Stimulated activated CD4-positive, alpha-beta T cell treated with anti-CD3 and anti-CD28 coated beads, Interleukin-2, amount 100 ng/mL, for 24 hours (primary cell): ENCODE results near the gene RHBDD2.

Source experiments
- DNase-seq, 2 donors: peaks; one replicate each; pipeline ENCODE4 v3.0.0-alpha.2; 2020

RHBDD2 gene

GRCh38 chr7:75920431-75921161, 41.8 kb downstream of the RHBDD2 start:
- DNase-seq = peak; percentile 30 to 46

DNA sequence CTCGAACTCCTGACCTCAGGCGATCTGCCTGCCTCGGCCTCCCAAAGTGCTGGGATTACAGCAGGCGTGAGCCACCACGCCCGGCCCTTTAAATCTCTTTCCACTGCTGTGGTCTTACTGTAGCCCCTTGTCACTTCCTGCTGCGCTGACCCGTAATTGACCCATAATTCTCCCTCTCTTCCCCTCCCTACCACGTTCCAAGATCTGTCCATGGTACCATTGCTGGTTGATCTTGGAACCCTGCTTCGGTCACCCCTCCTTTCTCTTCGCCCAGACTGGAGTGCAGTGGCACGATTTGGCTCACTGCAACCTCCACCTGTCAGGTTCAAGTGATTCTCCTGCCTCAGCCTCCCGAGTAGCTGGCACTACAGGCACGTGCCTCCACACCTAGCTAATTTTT, 42.6 kb downstream of the RHBDD2 start:
- DNase-seq = no peak

DNA sequence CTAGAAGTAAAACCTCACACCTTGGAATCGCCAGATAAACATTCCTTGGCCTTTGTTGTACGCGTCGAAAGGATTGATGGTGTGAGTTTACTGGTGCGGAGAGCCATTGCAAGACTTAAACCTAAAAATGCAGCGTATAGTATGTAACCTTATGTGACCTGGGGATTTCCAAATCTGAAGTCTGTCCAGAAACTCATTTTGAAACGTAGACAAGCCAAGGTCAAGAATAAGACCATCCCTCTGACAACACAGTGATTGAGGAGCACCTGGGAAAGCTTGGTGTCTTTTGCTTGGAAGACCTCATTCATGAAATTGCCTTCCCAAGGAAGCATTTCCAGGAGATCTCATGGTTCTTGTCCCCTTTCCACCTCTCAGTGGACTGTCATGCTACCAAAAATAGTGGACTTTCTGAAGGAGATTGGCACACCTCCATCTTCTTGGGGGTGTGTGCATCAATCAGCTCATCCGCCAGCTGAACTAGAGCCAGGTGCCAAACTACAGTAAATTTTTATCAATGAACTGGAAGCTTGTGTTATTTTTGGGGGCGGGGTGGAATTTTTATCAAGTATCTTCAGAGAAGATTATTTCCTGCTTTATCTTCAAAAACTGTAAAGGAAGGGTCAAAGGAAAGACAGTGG, 44.3 kb downstream of the RHBDD2 start:
- no peak for DNase-seq

GRCh38 chr7:75924256-75924655, 45.4 kb downstream of the RHBDD2 start:
- DNase-seq = no peak

GRCh38 chr7:75924889-75925288, 46.1 kb downstream of the RHBDD2 start:
- no peak for DNase-seq

DNA sequence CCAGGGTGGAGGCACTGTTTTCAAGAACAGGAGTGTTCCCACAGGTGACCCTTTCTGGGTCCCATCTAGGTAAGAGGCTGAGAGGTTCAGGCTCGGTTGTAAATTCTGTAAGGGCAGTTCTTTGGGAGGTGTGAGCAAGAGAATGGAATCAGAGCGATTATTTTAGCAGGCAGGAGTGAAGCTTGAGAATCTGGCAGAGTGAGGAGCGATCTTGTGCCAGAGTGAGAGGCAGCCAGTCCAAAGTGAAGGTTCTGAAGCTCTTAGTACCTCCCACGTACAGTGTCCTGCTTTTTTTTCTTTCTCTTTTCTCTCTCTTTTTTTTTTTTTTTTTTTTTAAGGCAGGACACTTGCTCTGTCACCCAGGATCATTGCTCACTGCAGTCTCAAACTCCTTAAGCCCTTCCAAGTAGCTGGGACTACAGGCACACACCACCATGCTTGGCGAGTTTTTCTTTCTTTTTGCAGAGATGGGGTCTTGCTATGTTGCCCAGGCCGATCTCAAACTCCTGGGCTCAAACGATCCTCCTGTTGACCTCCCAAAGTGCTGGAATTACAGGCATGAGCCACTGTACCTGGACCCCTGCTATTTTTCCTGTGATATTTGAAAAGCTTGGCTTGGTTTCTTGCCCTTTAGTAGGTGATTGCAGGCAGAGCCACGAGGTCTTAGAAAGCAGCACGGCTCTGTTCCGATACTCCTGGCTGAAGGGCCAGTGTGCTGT, 47.0 kb downstream of the RHBDD2 start:
- no peak for DNase-seq

DNA sequence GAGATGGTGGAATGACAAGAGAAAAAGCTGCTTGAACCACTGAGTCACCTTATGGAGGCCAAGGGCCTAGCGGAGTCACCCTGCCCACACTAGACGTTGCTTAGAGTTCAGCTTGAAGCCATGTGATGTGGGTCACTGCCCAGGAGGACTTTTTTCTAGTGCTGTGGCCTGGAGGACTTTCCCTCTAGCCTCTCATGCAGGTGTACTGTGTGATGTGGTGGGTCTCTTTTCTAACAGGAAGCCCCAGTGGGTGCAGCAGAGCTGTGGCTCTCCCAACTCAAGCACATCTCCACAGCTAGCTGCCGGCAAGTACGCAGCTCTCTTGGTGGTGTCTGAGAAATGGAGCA, 49.7 kb downstream of the RHBDD2 start:
- no peak for DNase-seq

GRCh38 chr7:75931680-75932079, 52.8 kb downstream of the RHBDD2 start:
- DNase-seq = no peak

- no peak for DNase-seq
These were observed 59.3 kb downstream of the RHBDD2 start for GRCh38 chr7:75937958-75938786.
